ENCODE measurements around the gene GSG1L. TPM values are rescaled to one million over a fixed set of nuclear protein-coding genes. Genes with fewer than 3 reads are reported as not detected.

The GSG1L gene
- total RNA-seq, 2 experiments from 2014 or later: not detected

DNA sequence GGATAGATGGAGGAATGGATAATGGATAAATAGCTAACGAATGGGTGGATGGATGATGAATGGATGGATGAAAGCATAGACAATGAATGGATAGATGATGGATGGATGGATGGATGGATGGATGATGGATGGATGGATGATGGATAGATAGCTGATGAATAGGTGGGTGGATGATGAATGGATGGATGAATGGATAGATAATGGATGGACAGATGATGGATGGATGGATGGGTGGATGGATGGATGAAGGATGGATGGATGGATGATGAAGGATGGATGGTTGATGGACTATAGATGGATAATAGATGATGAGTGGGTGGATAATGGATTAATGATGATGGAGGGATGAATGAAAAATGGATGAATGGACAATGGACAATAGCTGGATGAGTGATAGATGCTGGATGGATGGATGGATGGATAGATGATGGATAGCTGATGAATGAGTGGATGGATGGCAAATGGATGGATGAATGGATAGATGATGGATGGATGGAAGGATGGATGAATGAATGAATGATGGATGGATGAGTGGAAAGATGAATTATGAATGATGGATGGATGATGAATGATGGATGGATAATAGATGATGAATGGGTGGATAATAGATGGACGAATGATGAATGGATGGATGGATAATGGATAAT is 273.8 kb downstream of the GSG1L start:
- CTCF ChIA-PET: interaction anchor here (1.6 kb wide), 1 partner anchor 9 kb away, joined by 4 read pairs; no protein-coding TSS in a partner anchor
- Mint-ChIP-seq H3K4me3 (no peak overlapping the region), H3K4me1 (ENCODE audit: low read depth) (no peaks in the 10 kb centered on the region), H3K27ac (no peak overlapping the region), H3K36me3 (ENCODE audit: low read depth) (no peaks in the 10 kb centered on the region), H3K9me3 (no peaks in the 10 kb centered on the region), H3K27me3 (no peaks in the 10 kb centered on the region)
- intact Hi-C loops (cut with micrococcal nuclease): no loop called here
- POLR2A ChIA-PET: interaction anchor here (0.6 kb wide), 1 partner anchor 159 kb away, joined by 4 read pairs; no protein-coding TSS in a partner anchor
- ATAC-seq (no peak), DNase-seq (no peak)
- TF ChIP-seq, protein P1, sequence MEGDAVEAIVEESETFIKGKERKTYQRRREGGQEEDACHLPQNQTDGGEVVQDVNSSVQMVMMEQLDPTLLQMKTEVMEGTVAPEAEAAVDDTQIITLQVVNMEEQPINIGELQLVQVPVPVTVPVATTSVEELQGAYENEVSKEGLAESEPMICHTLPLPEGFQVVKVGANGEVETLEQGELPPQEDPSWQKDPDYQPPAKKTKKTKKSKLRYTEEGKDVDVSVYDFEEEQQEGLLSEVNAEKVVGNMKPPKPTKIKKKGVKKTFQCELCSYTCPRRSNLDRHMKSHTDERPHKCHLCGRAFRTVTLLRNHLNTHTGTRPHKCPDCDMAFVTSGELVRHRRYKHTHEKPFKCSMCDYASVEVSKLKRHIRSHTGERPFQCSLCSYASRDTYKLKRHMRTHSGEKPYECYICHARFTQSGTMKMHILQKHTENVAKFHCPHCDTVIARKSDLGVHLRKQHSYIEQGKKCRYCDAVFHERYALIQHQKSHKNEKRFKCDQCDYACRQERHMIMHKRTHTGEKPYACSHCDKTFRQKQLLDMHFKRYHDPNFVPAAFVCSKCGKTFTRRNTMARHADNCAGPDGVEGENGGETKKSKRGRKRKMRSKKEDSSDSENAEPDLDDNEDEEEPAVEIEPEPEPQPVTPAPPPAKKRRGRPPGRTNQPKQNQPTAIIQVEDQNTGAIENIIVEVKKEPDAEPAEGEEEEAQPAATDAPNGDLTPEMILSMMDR (IDR thresholded peaks at IDR 0.05): no peak

DNA sequence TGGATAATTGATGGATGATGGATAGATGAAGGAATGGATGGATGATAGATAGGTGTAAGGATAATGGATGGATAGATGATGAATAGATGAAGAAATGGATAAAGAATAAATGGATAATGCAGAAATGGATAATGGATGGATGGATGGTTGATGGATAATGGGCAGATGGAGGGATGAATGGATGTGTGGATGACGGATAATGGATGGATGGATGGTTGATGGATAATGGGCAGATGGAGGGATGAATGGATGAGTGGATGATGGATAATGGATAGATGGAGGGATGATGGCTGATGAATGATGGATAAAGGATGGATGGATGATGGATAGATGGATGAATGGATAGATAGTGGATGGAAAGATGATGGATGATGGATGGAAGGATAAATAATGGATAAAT is 274.4 kb downstream of the GSG1L start:
- no peaks in the 10 kb centered on the region for H3K4me1 Mint-ChIP-seq (ENCODE audit: low read depth)
- ChIA-PET POLR2A (no interaction called here), CTCF (interaction anchor here (1.4 to 1.6 kb wide), 2 partner anchors 9 to 78 kb away, joined by 3 to 4 read pairs; no protein-coding TSS in a partner anchor)
- no peaks in the 10 kb centered on the region for H3K9me3 Mint-ChIP-seq
- H3K27me3 Mint-ChIP-seq: no peaks in the 10 kb centered on the region
- H3K27ac Mint-ChIP-seq: no peak overlapping the region
- no peak overlapping the region for H3K4me3 Mint-ChIP-seq
- ATAC-seq (no peak), DNase-seq (no peak)
- intact Hi-C loops (cut with micrococcal nuclease): no loop called here
- TF ChIP-seq, protein P1 (IDR thresholded peaks at IDR 0.05): no peak
- H3K36me3 Mint-ChIP-seq (ENCODE audit: low read depth): no peaks in the 10 kb centered on the region

DNA sequence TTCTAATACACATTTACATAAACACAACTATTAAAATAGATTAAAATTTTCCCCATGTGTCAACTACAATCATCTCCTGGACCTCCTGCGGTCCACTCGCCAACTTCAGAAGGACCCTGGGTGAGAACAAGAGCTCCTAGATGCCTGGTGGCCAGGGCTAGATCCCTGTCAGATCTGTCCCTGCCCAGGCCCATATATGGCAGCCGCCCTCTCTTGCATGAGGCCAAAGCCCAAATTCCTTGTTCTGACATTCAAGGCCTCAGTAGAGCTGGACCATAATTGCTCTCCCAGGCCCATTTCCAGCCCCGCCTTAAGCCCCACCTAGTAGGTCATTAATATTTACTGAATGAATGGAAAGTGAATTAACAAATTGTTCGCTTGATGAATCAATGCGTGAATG is 275.8 kb downstream of the GSG1L start:
- POLR2A ChIA-PET: no interaction called here
- no peaks in the 10 kb centered on the region for H3K9me3 Mint-ChIP-seq
- no peak for DNase-seq
- no peak for ATAC-seq
- no peaks in the 10 kb centered on the region for H3K36me3 Mint-ChIP-seq (ENCODE audit: low read depth)
- H3K4me1 Mint-ChIP-seq (ENCODE audit: low read depth): no peaks in the 10 kb centered on the region
- intact Hi-C loops (cut with micrococcal nuclease): no loop called here
- CTCF ChIA-PET: interaction anchor here (1.4 kb wide), 1 partner anchor 79 kb away, joined by 3 read pairs; no protein-coding TSS in a partner anchor
- H3K27me3 Mint-ChIP-seq: no peaks in the 10 kb centered on the region
- no peak overlapping the region for H3K27ac Mint-ChIP-seq
- TF ChIP-seq, protein P1 (IDR thresholded peaks at IDR 0.05): no peak
- no peak overlapping the region for H3K4me3 Mint-ChIP-seq

DNA sequence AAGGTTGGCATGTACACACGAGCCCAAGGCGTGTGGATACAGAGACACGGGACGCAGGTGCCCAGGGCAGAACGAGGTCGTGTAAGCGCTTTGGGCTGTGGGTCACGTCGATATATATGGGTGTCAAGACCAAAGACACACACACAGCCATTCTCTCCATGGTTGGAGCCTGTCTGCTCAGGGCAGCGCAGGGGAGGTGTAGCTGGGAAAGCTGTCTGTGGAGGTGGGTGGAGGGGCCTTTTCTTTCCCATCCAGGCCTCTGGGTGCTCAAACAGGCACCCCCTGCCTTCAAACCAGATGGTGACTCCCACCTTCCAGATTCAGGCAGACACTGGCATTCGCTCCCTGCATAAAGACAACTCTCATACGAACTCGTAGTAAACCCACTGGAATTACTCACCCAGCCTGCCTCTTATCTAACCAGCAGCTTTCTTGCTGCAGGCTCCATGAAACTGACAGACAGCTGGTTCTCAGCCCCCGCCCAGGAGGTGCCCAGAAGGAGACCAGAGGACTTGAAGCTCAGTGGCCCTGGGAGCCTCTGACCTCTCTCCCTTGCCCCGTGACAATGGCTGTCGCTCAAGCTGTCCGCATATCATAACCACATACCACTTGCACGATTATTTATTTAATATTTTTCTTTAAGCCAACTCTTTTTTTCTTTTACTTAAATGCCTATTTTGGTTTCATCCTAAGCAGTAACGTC is 276.4 kb downstream of the GSG1L start:
- DNase-seq (no peak), ATAC-seq (no peak)
- CTCF ChIA-PET: interaction anchor here (1.0 kb wide), 1 partner anchor 284 kb away, joined by 3 read pairs; no protein-coding TSS in a partner anchor
- POLR2A ChIA-PET: no interaction called here
- Mint-ChIP-seq H3K4me3 (no peak overlapping the region), H3K27me3 (no peaks in the 10 kb centered on the region), H3K4me1 (ENCODE audit: low read depth) (no peaks in the 10 kb centered on the region), H3K9me3 (no peaks in the 10 kb centered on the region), H3K36me3 (ENCODE audit: low read depth) (no peaks in the 10 kb centered on the region), H3K27ac (no peak overlapping the region)
- intact Hi-C loops (cut with micrococcal nuclease): no loop called here
- TF ChIP-seq, protein P1 (IDR thresholded peaks at IDR 0.05): no peak

All from activated CD8-positive, alpha-beta T cell treated with anti-CD3 and anti-CD28 coated beads for 36 hours (primary cell).